Cerebellar cortex (tissue), 1 donor: Measurements from ENCODE around the gene FKBP14.

Source experiments
- DNase-seq: peaks from one replicate; pipeline ENCODE4 v3.0.0-alpha.2; 2015; ENCODE audit warnings: low spot score

FKBP14 gene

GRCh38 chr7:30026229-30027064 lies at the start of gene FKBP14:
FKBP14 (minus strand) TSS chr7:30026702; CDS start chr7:30026508, 194 bp downstream.
- DNase-seq: peak; percentile 100

GRCh38 chr7:30074422-30075030 lies 48.0 kb upstream of the FKBP14 start:
- peak; percentile 76 for DNase-seq

GRCh38 chr7:30072735-30073134 lies 46.2 kb upstream of the FKBP14 start:
- no peak for DNase-seq

GRCh38 chr7:30070052-30070451 lies 43.5 kb upstream of the FKBP14 start:
- DNase-seq: no peak

GRCh38 chr7:30069096-30069867 lies 42.8 kb upstream of the FKBP14 start:
- DNase-seq: no peak

- DNase-seq: no peak
Observed at GRCh38 chr7:30068117-30068516, 41.6 kb upstream of the FKBP14 start.

GRCh38 chr7:30066687-30067086 lies 40.2 kb upstream of the FKBP14 start:
- DNase-seq: no peak

GRCh38 chr7:30065746-30066145 lies 39.2 kb upstream of the FKBP14 start:
- DNase-seq: no peak

GRCh38 chr7:30062587-30062986 lies 36.1 kb upstream of the FKBP14 start:
- DNase-seq: peak; percentile 78

GRCh38 chr7:30061786-30062185 lies 35.3 kb upstream of the FKBP14 start:
- DNase-seq: peak; percentile 58

GRCh38 chr7:30057741-30058140 lies 31.2 kb upstream of the FKBP14 start:
- no peak for DNase-seq

- DNase-seq: no peak
Observed at GRCh38 chr7:30053068-30053467, 26.6 kb upstream of the FKBP14 start.

- no peak for DNase-seq
Observed at GRCh38 chr7:30049173-30049572, 22.7 kb upstream of the FKBP14 start.

- DNase-seq: no peak
Observed at GRCh38 chr7:30048582-30048981, 22.1 kb upstream of the FKBP14 start.

GRCh38 chr7:30047124-30047523 lies 20.6 kb upstream of the FKBP14 start:
- DNase-seq: no peak

GRCh38 chr7:30046127-30046770 lies 19.7 kb upstream of the FKBP14 start:
- no peak for DNase-seq

GRCh38 chr7:30041526-30042269 lies 15.2 kb upstream of the FKBP14 start:
- no peak for DNase-seq

- DNase-seq: no peak
Observed at GRCh38 chr7:30040938-30041337, 14.4 kb upstream of the FKBP14 start.

- DNase-seq: no peak
Observed at GRCh38 chr7:30038196-30038980, 11.9 kb upstream of the FKBP14 start.

- DNase-seq: no peak
Observed at GRCh38 chr7:30036220-30036619, 9.7 kb upstream of the FKBP14 start.

GRCh38 chr7:30034501-30034900 lies 8.0 kb upstream of the FKBP14 start:
- no peak for DNase-seq
